Pons (tissue), 1 donor: ENCODE measurements around the gene XRCC2.
"Not testable (repeated sequence)": the region's sequence is repeated elsewhere in the genome, so short reads cannot be mapped to it uniquely, and the experiment has no call there.

Experiments used
- DNase-seq: peaks from one replicate; pipeline ENCODE4 v3.0.0-alpha.2; 2016; ENCODE audit warnings: low spot score

Gene XRCC2

DNA sequence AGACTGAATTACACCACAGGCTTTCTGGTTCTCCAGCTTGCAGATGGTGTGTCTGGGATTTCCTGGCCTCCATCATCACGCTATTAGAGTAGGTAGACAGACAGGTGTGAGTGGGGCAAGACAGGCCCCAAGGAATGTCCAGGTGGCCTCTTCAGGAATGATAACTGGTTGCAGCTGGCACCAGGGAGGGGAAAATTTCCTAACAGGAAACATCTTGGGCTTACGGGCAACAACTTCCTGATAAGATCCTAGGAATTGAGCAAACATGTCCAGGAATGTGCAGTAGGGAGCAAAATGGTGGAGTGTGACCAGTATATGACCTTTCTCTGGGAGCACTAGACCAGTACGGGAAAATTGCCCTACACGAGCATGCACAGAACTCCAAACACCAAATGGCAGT lies 11.3 kb downstream of the XRCC2 start:
- DNase-seq = no peak

DNA sequence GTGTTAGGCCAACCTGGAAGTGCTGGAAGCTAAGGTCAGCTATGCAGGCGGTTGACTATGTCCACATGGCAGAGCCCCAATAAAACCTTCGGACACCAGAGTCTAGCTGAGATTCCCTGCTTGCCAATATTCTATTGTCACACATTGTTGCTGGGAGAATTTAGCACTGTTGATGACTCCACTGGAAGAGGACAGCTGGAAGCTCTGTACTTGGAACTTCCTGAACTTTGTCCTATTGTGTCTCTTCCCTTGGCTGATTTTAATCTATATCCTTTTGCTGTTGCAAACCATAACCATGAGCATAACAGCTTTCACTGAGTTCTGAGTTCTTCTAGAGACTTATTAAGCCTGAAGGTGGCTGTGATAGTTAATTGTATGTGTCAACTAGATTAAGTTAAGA lies 12.0 kb downstream of the XRCC2 start:
- no peak for DNase-seq

DNA sequence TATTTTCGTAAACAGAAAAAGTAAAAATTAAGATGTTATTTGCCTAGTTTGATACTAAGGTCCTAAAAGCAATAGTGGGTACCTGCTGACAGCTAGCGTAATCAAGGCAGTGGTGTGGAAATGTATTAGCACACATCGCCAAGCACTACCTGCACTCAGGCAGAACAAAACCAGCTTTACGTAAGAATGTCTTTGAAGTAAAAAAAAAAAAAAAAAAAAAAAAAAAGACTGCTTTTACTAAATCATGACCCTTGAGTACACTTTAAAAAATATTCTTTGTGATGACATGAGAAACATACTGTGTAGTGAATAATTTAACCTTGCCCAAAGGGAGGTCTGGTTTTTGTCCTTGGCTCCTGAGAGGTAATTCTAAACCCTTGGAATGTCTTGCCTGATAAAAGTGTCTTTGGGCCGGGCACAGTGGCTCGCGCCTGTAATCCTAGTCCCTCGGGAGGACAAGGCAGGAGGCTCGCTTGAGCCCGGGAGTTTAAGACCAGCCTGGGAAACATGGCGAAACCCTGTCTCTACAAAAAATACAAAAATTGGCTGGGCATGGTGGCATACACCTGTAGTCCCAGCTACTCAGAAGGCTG lies 12.7 kb downstream of the XRCC2 start:
- no peak for DNase-seq

DNA sequence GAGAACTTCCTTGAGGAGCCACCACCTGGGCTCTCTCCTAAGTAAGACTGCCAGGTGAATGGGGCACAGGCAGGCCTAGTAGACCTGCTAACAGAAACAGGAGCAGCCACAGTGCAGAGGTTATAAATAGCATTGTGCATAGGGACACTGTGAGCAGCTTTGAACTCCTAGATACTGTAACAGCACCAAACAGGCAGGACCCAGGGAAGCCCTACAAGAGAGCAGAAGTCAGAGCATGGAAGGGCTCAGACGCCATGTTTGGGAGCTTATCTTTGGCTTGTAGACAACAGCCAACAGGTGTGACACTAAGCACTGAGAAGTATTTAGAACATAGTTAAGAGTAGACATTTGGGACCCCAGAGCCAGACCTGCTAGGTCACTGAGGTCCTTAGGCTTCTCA lies 14.5 kb downstream of the XRCC2 start:
- no peak for DNase-seq

DNA sequence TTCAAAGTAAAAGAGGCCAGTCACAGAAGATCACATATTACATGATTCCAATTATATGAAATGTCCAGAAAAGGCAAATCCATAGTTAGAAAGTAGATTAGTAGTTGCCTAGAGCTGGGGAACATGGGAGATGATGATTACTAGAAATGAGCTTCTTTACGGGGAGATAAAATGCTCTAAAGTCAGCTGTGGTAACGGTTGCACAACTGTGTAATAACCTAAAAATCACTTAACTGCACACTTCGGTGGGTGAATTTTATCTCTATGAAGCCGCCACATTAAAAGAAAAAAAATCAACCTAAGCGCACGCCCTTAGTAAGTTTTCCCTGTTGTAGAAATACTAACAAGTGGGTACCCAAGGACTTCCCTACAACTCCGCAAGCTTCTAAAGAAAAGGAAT lies 15.9 kb downstream of the XRCC2 start:
- DNase-seq = no peak

DNA sequence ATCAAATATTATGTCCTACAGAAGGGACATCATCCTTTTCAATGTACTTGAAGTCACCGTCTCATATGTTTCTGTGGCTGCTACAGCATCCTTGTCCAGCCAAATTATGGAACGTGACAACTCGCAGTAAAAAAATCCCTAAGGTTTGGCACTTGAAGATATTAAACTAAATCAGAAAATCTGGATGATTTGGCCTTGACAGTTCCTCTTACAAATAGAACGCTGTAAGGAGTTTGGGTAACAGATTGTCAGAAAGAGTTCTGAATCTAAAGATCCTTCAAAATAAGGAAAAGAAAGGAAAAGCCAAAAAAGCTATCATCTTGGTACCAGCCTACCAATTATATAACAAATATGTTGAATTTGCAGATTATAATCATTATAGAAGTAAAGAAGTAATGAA lies 21.0 kb downstream of the XRCC2 start:
- no peak for DNase-seq

DNA sequence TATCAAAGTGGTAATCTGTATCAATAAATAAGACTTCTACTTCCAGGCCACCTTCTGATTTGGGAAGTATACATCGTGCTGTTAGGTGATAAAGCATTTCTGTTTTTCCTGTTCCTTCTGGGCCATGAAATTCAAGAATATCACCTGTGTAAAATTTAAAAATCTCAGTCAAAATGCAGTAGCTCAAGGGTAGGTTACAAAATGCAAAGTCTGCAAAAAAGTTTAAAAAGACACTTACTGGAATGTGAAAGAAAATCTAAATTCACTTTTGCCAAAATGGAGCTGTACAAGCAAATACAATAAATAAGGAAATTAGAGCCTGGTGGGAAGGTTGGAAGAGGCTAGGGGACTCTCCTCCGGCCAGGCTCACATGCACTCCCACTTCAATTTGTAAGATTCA lies 26.7 kb downstream of the XRCC2 start:
- DNase-seq = no peak

DNA sequence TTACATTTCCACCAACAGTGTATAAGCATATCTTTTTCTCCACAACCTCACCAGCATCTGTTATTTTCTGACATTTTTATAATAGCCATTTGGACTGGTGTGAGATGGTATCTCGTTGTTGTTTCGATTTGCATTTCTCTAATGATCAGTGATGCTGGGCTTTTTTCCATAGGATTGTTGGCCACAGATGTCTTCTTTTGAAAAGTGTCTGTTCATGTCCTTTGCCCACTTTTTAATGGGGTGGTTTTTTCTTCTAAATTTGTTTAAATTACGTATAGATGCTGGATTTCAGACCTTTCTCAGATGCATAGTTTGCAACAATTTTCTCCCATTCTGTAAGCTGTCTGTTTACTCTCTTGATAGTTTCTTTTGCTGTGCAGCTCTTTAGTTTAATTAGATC lies 28.9 kb downstream of the XRCC2 start:
- no peak for DNase-seq

DNA sequence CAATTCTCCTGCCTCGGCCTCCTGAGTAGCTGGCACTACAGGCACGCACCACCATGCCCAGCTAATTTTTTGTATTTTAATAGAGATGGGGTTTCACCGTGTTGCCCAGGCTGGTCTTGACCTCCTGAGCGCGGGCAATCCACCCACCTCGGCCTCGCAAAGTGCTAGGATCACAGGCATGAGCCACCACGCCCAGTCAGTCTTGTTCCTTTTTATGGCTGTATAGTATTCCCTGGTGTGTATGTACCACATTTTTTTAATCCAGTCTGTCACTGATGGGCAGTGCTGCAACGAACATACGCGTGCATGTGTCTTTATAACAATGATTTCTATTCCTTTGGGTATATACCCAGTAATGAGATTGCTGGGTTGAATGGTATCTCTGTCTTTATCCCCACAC lies 29.4 kb downstream of the XRCC2 start:
- DNase-seq = not testable (repeated sequence)

DNA sequence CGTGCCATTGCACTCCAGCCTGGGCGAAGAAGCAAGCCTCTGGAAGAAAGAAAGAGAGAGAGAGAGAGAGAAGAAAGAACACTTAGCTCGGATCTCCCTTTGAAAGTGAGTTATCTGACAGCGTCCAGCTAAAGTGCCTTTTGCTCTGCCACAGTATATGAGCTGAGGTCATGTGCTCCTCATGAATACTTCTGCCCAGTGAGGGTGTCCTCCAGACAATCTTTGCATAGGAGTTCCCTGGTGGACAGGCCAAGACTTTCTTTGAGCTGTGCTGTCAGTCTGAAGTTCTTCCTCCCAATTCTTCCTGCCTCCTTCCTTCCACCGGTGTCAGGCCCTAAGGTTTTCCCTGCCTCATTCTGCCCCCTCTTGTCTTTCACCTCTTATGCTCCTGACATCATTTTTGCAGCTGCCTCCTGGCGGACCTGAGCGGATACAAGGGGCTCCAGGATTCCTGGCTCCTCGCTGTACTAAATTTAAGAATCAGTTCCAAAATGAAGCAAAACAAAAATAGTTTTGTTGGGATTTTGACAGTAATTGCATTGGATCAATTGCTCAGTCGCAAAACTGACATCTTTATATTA lies 31.9 kb downstream of the XRCC2 start:
- DNase-seq = no peak

DNA sequence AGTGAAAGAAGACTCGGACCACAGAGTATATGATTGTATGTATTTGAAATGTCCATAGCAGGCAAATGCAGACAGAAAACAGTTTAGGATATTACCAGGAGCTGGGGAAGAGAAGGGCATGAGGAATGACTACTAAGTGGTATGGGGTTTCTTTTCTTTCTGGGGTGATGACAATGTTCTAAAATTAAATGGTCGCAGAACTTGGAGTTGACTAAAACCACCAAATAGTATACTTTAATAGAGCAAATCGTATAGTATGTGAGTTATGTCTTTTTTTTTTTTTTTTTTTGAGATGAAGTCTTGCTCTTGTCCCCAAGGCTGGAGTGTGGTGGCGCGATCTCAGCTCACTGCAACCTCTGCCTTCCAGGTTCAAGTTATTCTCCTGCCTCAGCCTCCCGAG lies 34.6 kb downstream of the XRCC2 start:
- no peak for DNase-seq

DNA sequence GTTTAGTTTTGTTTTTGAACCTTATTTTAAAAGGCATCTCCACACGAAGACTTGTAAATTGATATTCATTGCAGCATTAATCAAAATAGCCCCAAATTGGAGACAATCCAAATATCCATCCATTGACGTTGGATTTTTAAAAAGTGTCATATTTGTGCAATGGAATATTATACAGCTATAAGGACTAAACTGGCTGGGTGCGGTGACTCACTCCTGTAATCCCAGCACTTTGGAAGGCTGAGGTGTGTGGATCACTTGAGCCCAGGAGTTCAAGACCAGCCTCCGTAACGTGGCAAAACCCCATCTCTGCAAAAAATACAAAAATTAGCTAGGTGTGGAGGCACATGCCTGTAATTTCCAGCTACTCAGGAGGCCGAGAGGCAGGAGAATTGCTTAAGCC lies 35.1 kb downstream of the XRCC2 start:
- no peak for DNase-seq

DNA sequence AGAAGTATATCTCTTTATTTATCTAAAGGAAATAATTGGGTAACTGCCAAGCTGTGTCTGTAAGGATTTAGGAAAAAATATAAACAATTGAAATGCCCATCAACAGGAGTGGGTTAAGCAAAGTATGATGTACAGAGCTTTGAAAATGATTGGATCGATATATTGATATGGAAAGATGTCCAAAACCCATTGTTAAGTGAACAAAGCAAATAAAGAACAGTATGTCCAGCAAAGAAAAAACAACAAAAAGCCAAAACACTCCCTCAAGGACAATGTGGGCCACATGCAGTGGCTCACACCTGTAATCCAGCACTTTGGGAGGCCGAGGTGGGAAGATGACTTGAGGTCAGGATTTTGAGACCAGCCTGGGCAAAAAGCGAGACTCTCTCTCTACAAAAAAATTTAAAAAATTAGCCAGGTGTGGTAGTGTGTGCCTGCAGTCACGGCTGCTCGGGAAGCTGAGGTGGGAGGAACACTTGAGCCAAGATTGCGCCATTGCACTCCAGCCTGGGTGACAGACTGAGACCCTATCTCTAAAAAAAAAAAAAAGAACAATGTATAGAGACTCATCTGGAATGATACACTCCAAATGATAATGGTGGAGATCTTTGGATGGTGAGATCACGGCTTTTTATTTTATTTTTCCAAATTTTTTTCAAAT lies 37.9 kb downstream of the XRCC2 start:
- DNase-seq = no peak

DNA sequence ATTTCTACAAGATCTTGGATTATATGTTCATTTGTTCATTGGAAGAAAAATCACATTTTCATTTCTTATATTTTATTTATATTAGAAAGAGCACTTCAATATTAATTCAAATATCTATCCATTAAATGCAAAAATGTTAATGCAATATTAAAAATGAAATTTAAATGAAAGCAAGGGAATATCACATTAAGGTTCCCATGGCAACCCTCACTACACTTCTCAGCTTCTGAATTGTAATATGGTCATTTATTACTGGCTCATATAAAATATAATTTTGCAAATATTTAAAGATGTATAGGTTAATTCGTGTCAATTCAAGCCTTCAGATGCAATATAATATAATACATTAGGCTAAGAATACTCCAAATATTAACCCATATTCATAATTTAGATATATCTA lies 38.8 kb downstream of the XRCC2 start:
- no peak for DNase-seq

DNA sequence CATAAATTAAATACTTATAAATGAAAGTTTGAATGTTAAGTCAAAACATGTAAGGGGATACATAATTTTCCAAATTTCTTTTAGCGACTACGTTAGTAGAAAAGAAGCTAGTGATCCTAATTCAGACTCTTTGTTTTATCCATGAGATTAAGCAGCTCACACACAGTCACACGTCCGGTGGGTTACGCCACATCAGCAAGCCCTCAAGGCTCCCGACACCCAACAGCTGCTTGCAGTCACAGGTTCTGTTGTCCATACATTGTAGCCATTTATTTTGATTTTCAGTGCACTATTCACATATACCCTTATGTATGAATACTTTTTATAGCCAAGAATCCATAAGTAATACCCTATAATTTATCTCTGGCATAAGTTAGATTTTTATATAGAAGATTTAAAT lies 39.5 kb downstream of the XRCC2 start:
- DNase-seq = no peak

DNA sequence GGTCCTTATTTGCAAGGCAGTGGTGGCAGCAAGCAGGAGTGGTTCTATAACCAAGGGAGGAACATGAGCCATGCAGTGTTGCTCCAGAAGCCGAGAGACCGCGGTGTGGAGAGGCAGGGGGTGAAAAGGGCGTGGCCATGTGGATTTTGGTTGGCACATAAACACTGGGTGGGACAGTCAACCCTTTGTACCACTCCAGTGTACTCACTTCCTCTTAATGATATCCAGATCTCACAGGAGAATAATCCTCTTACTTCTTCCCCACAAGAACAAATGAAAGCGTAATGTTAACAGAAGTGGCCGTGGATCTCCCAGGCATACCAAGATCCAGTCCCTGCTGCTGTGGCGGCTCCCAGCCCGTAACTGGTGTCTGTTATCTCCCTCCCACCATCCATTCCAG lies 42.4 kb downstream of the XRCC2 start:
- no peak for DNase-seq

DNA sequence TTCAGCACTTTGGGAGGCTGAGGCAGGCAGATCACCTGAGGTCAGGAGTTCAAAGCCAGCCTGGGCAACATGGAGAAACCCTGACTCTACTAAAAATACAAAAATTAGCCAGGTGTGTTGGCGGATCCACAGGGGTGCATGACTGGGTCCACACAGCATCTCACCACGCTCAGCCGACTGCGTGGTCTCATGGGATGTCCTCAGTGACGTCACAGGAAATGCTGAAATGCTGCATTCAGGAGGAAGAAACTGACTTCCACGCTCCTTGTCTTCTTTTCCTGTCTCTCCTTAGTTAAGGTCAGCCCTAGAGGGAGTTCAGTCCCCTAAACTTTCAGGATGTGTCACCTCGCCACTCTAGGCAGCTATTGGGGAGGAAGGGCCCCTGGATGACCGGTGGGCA lies 42.9 kb downstream of the XRCC2 start:
- no peak for DNase-seq

DNA sequence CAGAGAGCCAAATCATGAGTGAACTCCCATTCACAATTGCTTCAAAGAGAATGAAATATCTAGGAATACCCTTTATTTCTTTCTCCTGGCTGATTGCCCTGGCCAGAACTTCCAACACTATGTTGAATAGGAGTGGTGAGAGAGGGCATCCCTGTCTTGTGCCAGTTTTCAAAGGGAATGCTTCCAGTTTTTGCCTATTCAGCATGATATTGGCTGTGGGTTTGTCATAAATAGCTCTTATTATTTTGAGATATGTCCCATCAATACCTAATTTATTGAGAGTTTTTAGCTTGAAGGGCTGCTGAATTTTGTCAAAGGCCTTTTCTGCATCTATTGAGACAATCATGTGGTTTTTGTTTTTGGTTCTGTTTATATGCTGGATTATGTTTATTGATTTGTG lies 47.2 kb downstream of the XRCC2 start:
- not testable (repeated sequence) for DNase-seq

DNA sequence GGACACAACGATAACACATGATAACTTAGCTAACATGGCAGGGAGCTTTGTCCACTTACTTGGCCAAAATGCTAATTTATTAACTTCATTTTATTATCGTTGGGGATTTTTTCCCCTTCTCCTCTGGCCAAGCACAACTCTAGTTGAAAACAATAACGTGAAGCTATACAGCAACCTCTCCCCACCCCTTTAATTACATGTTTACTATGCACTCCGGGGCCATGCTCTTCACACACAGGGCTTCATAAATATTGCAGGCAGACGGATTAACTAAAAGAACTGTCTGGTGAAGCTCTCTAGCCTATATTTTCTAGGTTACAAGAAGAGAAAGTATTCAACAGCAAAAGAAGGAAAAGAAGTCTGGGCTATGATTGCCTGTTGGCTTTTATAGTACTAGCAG lies 51.7 kb downstream of the XRCC2 start:
- DNase-seq = no peak

DNA sequence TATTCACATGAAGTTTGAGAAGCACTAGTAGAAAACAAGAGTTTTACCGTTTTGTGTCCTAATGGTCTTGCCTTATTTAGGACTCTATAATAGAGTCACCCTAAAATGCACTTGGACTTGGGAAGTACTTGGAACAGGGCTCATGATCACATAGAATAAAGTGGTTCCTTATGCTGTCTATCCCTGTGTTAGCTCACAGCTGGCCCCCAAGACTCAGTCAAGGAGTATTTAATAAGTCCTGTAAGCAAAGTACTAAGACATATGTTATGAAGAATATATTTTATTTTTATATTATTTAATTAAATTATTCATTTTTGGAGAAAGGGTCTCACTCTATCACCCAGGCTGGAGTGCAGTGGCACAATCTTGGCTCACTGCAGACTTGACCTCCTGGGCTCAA lies 54.5 kb downstream of the XRCC2 start:
- DNase-seq = no peak

DNA sequence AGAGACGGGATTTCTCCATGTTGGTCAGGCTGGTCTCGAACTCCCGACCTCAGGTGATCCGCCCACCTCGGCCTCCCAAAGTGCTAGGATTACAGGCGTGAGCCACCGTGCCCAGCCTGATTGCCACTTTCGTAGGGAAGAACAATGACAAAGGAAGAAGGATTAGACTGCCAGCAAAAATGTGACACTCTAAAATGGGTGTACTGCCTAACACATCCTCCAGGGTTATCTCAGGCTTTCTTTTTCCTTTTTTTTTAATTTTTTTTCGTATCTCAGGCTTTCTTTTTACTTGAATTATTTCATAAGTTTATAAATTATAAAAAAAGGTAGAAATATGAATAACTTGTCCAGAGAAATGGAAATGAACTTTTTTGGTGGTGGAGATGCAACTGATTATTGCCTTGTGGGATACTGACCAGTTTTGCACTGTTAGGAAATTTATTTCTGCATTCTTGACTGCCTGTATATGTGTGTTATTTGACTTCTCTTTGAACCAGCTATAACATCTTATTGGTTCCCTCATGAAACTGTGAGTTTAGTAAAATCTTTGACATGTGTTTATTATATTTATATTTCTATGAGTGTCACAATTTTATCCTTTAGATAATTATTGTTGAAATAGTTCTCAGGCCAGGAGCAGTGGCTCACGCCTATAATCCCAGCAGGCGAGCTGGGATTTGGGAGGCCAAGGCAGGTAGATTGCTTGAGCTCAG lies 56.8 kb downstream of the XRCC2 start:
- DNase-seq = no peak

DNA sequence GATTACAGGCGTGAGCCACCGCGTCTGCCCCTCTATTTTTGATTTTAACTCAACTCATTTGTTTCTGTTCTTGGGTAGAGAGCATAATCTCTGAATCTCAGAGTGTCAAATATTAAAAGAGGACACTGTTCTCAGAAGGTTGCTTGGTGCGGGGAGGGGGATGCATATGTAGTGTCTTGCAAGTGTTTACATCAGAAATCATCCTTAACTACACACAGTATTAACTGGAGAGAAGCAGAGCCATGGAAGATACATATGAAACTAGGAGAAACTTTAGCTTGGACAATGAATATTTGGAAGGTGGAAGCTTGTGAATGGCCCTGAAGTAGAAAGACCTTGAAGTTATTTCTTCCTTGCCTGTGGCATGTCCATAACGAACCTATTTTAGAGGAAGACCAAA lies 57.5 kb downstream of the XRCC2 start:
- no peak for DNase-seq

DNA sequence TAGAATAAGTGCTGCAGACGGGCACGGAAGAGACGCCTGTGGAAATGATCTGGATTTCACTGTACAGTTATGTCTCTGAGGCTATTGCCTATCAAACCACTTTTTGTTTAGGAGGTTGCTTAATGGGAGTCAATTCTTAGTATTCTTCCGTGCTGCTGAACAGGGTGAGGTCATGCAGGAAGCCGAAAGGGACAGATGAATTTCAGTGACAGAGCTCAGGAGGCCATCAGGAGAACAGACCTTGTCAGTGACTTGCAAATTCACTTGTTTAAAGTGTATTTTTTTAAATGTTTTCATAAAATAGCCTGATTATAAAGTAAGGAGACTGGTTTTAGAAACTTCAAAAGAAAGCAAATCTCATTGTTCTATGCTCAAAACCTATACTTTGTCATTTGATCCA lies 58.9 kb downstream of the XRCC2 start:
- DNase-seq = no peak
